ENCODE measurements around the gene KRTAP4-11.
A peak's percentile ranks its signal among the peaks of the same experiment; 100 is the strongest.
"Not testable (repeated sequence)": the region's sequence is repeated elsewhere in the genome, so short reads cannot be mapped to it uniquely, and the experiment has no call there.

KRTAP4-11 gene

GRCh38 chr17:41096055-41096454 is 22.1 kb downstream of the KRTAP4-11 start:
- no peak for ATAC-seq
- TF ChIP-seq ZFP30 (CRISPR knock-in tag; IDR thresholded peaks at IDR 0.05) = no peak
- TF ChIP-seq ZNF70 (CRISPR knock-in tag; IDR thresholded peaks at IDR 0.05) = no peak
- no peak for TF ChIP-seq BACH2 (CRISPR knock-in tag; IDR thresholded peaks at IDR 0.05; ENCODE audit: borderline replicate concordance)
- no peak for TF ChIP-seq POU6F1 (CRISPR knock-in tag; IDR thresholded peaks at IDR 0.05; ENCODE audit: borderline replicate concordance, low read depth)
- TF ChIP-seq TOX (CRISPR knock-in tag; IDR thresholded peaks at IDR 0.05; ENCODE audit: borderline replicate concordance) = no peak
- TF ChIP-seq PATZ1 (CRISPR knock-in tag; IDR thresholded peaks at IDR 0.05; ENCODE audit: borderline replicate concordance) = no peak
- no peak for TF ChIP-seq TSHZ2 (CRISPR knock-in tag; IDR thresholded peaks at IDR 0.05)

- ATAC-seq = not testable (repeated sequence)
Measured at GRCh38 chr17:41088760-41089352, 29.3 kb downstream of the KRTAP4-11 start.

- peak; percentile 47; the same call in 2 of the 3 replicates for ATAC-seq
Measured at GRCh38 chr17:41084100-41084856, 33.9 kb downstream of the KRTAP4-11 start, which contains the start of gene KRTAP4-7. KRTAP4-7 (plus strand) TSS chr17:41084150; CDS start chr17:41084207, 57 bp downstream.

GRCh38 chr17:41083427-41083826 is 34.7 kb downstream of the KRTAP4-11 start:
- ATAC-seq = peak; percentile 83

GRCh38 chr17:41082626-41083025 is 35.5 kb downstream of the KRTAP4-11 start:
- ATAC-seq = no peak
- TF ChIP-seq BACH2 (CRISPR knock-in tag; IDR thresholded peaks at IDR 0.05; ENCODE audit: borderline replicate concordance) (no peak), PPARA (CRISPR knock-in tag; IDR thresholded peaks at IDR 0.05; ENCODE audit: borderline replicate concordance) (no peak), TSHZ2 (CRISPR knock-in tag; IDR thresholded peaks at IDR 0.05) (no peak), TOX (CRISPR knock-in tag; IDR thresholded peaks at IDR 0.05; ENCODE audit: borderline replicate concordance) (no peak), RARB (CRISPR knock-in tag; IDR thresholded peaks at IDR 0.05) (no peak), GLIS3 (CRISPR knock-in tag; IDR thresholded peaks at IDR 0.05) (no peak), ESRRG (CRISPR knock-in tag; IDR thresholded peaks at IDR 0.05) (no peak), ZNF565 (CRISPR knock-in tag; conservative IDR thresholded peaks at IDR 0.05; ENCODE audit: low read depth) (no peak), ZNF8 (CRISPR knock-in tag; IDR thresholded peaks at IDR 0.05) (no peak), SNAI2 (CRISPR knock-in tag; IDR thresholded peaks at IDR 0.05) (no peak), PATZ1 (CRISPR knock-in tag; IDR thresholded peaks at IDR 0.05; ENCODE audit: borderline replicate concordance) (no peak)
